GM21381 (cell line): ENCODE measurements around the gene KCNJ10.

Source experiments
- ATAC-seq: cut with Tn5 transposase; IDR thresholded peaks from one replicate; pipeline ENCODE4 v1.9.1; 2021; ENCODE audit warnings: mild to moderate bottlenecking, moderate library complexity; ENCODE audit not compliant: unreplicated experiment

Gene KCNJ10

DNA sequence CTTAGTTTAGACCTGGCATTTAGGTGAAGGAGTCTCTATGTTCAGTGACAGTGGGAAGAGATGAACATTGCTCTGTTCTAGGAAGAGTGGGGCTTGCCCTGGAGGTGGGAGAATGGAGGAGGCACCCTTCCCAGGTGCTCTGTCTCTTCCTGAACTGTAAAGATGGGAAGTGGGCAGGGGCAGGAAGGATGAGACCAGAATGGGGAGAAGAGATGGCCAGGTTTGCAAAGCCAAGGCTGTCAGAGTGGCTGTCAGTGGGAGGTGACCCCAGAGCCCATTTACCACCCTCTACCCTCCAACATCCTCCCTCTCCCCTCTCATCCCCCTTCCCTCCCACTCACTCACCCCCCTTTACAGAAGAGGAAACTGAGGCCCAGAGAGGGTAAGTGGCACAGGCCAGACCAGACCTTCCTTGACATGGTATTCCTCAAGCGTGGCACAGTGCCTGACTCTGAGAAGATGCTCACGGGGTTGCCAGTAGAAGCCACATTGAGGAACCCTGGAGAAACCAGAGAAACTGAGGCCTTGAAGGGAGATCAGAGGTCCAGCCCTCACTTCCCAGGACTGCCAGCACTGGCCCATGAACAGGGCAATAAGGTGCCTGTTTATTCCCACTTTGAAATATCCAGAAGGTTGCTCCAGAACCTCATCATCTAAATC lies 29.9 kb upstream of the KCNJ10 start:
- no peak for ATAC-seq

DNA sequence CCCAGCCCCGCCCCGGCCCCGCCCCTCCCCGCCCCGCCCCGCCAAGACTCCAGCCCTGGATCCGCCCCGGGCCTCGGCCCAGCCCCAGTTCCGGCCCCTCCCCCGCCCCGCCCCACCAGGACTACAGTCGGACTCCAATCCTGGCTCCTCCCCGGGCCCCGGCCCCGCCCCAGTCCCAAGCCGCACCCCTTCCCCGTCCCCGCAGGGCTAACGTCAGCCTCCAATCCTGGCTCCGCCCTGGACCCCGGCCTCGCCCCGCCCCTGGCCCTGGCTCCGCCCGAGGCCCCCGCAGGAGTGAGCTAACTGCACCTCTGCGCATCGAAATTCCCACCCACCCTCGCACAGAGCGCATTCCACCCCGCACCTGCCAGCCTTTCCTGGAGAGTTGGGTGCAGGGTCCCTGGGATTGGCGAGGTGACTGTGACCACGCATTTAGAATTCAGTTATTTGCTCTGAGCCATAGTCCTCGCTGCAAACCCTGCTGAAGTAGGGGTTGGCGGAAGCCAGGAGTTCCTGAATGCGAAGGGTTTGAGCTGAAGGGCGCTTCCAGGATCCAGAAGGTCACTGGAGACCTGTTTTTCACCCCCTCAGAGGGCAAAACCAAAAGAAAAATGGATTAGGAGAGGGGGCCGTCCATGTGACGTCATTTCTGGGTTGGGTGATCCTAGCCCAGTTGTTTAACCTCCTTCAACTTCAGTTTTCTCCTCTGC lies 29.0 kb upstream of the KCNJ10 start:
- peak; percentile 84 for ATAC-seq

DNA sequence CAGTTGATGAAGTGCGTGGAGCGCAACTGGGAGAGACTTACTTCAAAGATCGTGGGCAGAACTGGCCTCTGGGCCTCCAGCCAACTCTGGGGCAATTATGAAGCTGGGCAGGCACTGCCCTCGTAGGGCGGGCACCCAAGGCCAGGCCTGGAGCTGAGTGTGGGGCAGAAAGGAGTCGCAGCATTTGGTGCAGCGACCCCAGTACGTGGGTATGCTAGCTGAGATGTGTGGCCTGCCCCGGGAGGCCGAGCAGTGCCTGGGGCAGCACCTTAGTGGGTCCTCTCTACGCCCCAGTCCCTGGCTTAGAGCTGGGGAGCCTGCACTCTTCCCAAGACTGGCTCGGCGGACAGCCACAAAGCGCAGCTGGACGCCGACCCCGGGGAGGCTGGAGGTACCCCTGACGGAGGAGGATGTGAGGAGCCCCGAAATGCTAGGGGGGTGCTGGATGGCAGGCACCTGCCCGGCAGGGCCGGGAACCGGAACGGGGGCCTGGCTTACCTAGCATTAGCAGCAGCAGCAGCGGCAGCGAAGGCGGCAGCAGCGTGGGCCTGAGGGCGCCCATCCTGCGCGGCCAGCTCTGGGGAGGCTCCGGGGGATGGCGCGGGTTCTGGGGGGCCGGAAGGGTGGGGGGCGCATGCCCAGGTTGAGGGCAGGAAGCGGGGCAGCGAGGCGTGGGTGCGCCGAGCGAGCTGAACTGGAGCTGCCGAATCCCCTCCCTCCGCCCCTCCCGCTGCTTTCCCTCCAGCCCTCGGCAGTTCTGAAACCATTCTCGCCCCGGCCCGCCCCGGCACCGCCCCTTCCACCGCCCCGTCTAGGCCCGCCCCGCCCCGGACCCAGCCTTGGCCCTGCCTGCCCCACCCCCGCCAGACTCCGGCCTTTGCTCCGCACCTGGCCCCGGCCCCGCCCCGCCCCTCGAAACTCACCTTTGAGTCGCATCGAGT lies 28.2 kb upstream of the KCNJ10 start, which contains the start of gene IGSF8:
Gene IGSF8, minus strand, starts transcription at position 709 of the 941 bp plus-strand sequence. Its CDS starts 147 bp downstream, at position 562.
- peak; percentile 55 for ATAC-seq

DNA sequence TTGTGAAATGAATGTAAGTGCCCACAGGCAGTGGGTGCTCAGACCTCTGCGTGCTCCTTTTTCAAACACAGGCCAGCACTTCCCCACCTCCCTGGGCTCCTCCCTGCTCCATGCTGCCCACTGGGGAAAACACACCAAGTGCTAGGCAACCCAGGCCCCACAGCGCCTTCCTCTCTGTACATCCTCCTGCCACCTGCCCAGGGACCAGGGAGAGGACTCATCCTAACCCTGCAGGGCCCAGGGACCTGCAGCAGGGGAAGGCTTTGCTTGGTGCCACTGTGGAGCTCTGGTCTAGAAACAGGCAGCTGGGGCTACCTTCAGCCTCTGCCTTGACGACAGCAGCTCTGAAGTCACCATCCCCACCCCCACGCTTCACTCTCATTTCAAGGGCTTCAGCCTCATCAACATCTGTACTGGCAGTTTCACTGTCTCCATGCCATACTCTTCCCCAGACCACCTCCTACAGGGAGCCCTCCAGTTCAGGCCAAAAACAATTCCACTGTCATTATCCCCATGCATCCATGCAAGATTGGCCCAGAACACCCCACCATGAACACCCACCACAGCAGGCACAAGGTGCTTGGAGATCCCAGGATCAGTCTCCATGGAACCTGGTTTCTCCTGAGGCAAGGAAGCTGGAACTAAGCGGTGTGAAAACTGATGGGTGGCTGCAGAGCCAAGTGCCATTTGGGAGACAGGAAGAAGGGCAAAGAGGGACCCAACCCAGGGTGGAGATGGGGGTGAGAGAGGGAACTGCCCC lies 27.4 kb upstream of the KCNJ10 start:
- no peak for ATAC-seq

DNA sequence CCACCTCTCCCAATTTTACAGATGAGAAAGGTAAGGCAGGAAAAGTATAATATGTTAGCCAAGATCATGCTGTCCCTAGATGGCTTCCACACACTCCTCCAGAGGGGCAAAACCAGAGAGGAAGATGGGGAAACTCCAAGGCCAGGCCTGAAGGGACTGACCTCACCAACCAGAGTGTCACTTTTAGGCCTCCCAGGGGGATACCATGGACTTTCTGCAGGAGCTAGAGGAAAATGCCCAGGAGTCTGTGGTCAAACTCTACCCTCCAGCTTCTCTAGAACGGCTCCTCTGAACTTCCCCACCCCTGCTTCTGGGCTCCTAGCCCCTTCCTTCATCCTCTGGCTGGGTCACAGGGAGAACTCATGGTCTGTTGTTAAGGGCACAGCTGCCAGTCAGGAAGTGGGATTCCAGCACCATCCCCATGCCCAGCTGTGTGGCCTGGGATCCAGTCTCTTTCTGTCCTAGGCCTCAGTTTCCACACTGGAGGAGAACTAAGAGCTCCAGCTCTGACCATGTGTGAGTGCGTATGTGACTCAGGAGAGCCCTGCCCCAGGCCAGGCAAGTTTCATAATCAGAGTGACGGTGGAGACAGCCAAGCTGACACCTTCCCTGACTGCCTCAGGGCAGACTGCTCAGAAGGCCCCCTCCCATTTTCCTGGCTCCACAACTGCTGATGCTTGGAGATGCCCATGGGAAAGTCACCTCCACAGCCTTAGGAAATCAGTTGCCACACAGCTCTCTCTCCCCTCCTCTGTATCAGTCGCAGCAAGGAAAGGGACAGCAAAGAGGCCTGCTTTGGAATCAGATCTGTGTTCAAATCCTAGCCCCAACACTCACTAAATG lies 26.5 kb upstream of the KCNJ10 start:
- no peak for ATAC-seq

DNA sequence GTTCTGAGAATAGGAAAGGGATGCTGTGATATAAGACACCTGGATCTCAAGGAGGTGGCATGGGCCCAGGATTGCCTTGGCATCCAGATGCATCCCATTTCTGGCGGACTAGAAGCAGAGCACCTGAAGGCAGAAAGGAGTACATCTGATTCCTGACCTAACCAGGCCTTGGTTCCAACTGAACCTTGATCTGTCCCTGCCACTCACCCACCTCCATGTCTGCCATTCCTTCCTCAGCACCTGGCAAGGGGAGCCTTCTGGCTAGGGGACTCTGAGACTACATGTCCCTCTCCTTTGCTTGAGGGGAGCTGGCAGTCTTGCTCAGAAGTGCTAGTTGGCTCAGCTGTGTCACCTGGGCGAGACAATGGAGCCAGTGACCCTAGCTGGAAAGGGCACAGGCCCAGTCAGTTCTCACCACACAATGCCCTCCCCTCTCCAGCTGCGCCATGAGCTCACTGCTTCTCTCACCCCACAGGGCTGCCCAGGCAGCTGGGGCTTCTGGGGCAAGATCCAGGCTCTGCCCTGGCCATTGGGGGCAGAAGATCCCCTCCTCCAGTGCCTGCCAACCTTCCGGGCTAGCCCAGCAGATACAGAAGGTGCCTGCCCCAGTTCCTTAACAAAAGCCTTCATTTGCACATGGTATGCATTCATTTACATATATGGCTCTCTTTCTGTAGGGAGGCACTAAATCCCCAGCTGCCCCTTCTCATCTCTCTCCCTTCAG lies 25.6 kb upstream of the KCNJ10 start:
- ATAC-seq, result no peak

DNA sequence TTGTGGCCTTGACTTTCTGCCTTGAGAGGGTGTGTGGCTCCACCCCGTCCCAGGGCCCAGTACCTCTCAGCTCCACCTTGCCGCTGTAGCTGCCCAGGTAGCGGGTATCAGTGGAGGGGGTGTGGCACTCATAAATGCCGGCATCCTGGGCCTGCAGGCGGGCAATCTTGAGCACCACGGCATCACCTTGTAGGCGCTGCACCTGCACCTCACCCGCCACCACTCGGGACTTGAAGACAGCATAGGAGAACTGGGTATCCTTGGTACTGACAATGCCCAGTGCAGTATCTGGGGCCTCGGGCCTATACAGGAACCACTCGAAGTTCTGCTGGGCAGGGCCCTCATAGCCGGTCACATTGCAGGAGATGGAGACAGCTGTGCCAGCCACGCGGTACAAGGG lies 24.8 kb upstream of the KCNJ10 start:
- no peak for ATAC-seq

DNA sequence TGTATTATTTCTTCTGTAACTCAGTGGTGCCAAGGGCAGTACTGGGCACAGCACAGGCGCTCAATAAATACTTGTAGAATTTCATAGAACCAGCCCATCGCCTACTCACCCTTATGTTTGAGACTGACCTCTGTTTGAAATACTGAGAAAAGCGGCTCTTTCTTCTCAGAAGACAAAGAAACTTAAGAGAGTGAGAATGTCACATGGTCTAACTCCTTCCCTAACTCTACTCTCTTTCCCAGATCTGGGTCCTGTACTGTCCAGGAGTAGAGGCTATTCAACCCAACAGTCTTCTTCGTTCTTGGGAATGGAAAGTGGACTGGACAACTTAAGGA lies 24.3 kb upstream of the KCNJ10 start:
- no peak for ATAC-seq

DNA sequence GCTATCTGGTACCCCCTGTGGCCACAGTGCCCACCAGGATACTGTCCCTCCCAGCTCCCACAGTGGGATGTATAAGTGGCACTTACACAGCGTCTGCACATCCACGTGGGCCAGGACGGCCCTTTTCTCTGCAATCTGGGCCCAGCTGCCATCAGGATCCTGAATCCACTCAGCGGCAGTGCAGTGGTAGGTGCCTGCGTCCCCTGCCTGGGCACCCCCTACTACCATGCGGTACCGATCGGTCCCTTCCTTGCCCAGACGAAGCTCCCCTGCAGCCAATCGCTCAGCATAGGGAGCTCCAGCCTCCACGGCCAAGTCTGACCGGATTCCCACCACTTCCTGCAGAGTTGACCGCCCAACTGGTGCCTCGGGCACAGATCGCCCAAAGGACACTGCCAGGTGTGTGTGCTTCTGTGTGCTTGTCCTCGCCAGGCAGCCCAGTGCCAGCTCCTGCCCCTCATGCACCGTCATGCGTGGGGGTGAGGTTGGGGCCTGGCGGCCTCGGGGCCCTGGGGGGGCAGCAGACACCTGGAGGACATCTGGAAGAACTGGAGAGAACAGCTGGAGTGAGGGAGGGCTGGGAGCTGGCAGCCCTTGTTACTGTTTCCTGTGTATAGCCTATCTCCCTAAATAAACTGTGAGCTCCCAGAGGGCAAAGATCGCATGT lies 23.8 kb upstream of the KCNJ10 start:
- no peak for ATAC-seq

DNA sequence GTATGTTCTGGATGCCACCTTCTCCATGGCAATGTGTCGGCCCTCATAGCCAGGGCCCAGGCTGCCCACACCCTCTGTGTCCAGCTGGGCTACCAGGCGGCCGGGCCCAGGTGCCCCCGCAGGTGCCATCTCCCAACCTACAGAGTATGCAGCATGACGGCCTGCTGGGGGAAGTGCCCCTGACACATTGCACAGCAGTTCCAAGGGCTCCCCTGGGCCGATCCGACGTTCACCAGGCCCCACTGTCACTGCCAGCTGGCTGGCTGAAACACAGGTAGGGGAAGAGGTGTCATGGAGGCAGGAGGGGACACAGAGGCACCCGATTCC lies 23.1 kb upstream of the KCNJ10 start:
- no peak for ATAC-seq

DNA sequence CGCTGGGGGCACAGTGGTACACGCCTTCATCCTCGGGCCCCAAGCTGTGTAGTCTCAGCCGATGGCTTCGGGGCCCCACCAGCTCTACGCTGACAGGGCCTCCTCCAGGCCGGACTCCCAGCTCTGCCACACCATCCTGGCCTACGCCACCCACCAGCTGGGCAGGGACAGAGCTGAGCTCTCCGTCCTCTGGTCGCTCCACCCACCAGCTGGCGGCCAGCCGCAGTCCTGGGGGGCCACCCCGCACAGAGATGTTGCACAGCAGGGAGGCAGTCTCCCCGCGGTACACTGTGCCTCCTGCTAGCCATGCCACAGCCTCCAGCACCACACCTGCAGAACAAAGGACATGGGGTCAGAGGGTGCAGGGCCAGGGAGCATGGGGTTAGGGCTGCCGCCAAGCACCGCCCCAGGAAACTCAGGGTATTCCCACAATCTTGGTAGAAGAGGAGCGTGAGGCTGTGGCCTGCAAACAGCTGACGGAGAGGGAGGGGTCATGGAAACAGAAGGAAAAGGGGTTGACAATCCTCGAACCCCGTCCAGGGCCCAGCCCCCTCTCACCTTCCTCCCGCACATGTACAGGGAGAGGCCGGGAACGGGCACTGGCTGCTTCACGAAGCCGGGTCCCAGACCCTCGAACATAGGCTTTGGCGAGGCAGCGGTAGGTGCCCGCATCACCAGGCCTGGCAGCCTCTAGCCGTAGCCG lies 22.6 kb upstream of the KCNJ10 start:
- no peak for ATAC-seq

DNA sequence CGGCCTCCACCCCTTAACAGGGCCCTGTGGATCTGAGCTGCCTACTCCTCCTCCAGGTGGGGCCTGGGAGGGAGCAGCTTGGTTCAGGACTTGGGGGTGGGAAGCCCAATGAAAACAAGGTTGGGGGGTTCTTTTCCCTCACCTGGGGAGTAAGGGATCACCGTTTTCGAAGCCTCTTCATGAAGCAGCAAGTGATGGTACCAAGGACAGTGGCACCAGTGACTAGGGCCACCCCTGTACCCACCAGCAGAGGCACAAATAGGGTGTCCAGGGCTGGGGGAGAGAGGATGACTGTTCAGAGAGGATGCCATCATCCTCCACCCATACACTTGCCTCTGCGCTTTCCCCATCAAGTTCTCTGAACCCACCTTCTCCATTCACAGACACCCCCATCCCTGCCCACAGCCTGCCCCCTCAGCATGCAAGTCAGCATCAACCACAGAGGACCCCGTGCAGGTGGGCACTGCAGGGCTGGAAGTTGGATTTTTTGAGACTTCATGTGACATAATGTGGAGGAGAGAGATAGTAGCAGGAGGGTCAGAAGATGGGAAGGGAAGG lies 21.8 kb upstream of the KCNJ10 start:
- ATAC-seq, result no peak

DNA sequence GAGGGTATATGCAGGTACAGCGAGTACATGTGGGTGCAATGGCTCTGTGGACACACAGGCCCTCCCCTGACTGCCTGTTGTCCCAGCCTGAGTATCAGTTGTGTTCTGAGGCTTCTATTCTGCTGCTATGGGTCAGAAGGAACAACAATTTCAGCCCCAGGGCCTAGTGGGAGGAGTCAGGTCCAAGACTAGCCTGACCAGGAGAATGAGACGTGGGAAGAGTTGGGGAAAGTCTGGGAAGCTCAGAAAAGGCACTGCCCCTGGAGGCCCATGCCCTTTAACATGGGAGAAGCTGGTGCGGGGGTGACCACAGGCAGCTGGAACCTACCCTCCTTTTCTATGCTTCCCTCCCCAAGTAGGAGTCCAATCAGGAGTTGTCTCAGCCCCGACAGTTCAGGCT lies 20.8 kb upstream of the KCNJ10 start:
- no peak for ATAC-seq

DNA sequence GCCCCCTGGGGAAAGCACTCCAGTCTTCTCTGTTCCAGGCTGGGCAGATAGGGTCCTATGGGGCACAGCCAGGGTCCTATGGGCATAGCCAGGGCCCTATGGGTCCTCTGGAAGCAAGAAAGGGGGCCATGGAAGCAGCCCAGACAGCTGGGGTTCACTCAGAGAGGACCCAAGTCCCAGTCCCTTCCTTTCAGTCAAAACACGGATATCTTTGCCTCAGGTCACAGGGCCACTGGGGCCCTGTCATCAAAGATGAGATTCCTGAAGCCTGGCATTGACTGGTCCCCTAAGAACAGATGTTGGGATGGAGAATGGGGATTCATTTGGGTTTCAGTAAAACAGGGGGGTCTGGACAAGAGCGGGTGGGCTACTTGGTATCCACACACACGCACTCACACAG lies 19.9 kb upstream of the KCNJ10 start:
- ATAC-seq, result no peak

DNA sequence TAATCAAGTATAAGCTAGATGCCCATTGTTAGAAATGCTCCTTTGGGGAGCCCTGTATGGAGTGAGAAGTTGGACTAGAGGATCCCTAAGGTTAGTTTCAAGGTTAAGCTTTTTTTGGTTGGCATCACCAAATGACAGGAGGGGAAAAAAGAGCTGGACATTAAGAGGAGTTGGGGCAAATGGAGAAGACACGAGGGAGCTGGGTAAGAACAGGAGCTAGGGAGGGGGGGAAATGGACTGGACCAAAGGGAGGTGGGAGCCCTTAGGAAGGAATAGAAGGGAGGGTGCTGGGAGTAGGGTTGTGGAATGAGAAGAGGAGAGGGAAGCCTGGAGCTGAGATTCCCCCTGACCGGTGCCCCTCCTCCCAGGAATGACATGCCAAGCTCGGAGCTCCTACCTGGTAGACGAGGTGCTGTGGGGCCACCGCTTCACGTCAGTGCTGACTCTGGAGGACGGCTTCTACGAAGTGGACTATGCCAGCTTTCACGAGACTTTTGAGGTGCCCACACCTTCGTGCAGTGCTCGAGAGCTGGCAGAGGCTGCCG lies 17.2 kb upstream of the KCNJ10 start:
- ATAC-seq, result no peak

DNA sequence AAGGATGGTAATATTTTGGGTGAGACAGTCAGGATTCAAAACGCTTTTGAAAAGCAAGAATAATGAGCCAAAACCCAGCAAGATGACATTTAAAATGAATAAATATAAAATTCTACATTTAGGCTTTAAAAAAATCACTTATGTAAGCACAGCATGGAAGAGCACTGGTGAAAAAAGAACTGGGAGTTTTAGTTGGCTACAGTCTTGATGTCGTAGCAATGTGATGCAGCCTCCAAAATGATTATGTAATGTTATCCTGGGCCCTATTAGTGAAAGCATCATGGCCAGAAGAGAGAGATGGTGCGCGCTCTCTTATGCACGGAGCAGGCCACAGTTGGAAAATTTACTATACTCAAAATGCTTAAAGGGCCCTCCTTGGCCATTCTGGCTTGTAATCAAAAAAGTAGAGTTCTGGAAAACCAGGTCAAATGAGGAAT lies 16.5 kb upstream of the KCNJ10 start:
- no peak for ATAC-seq

DNA sequence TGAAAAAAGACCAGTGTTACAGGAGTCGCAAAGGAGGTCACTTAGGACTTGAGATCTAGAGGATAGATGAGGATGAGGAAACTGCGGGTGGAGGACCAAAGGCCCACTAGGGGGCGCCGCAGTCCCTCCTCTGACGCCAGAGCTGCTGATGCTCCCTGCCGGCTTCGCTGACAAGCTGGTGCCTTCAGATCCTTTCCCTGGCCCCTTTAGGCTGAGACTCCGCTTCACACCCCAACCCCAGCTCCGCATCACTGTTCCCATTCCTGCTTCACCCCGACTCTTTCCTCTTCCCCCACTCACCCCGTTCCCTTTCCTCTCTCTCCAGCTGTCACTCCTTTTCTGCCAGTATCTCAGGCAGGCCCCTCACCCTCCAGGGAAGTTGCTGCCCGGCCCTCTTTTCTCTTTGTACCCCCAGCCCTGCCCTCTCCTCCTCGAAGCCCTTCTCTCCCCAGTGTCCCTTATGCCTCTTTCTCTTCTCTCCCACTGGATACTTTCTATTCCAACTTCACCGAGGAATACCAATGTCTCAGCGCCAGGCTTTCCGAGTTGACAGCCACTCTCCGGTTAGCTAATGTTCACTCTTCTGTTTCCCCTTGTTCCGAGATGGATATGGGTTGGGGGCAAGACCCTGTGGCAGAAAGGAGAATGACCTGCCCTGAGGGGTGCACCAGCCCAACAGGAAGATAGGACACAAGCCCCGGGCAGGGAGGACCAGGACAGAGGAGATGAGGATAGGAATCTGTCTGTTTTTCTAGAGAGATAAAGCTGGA lies 15.9 kb upstream of the KCNJ10 start:
- ATAC-seq, result no peak
